ENCODE data around the gene AP1M2. TPM values are rescaled to one million over a fixed set of nuclear protein-coding genes. Genes with fewer than 3 reads are reported as not detected.

The AP1M2 gene
- total RNA-seq (ENCODE audit: low replicate concordance): 3.6 and 3.9 TPM in 2 replicates

GRCh38 chr19:10587022-10587838, at the start of gene AP1M2:
Gene AP1M2 (minus strand): TSS chr19:10587312. CDS start chr19:10587231, 81 bp downstream.
- H3K4me3 ChIP-seq: peak within 1 kb of the TSS; percentile 44

GRCh38 chr19:10636304-10636972, 49.3 kb upstream of the AP1M2 start:
- DNase-seq (ENCODE audit: low spot score): no peak
- H3K4me2 ChIP-seq: no peak overlapping the region
- H3K4me3 Mint-ChIP-seq: no peak overlapping the region
- H3K4me3 ChIP-seq: no peak overlapping the region
- H3K9me3 Mint-ChIP-seq: no peaks in the 10 kb centered on the region
- H3K4me1 ChIP-seq: no peaks in the 10 kb centered on the region
- no peak for TF ChIP-seq EZH2phosphoT487 (IDR thresholded peaks at IDR 0.05)
- no peak for TF ChIP-seq CTCF (IDR thresholded peaks at IDR 0.05)
- no peak for TF ChIP-seq EZH2 (IDR thresholded peaks at IDR 0.05)
- H3K36me3 Mint-ChIP-seq: peaks cover 30% of the 10 kb centered on the region
- no peaks in the 10 kb centered on the region for H3F3A ChIP-seq (ENCODE audit: low read depth)
- H3K79me2 ChIP-seq (ENCODE audit: low read depth): no peaks in the 10 kb centered on the region
- H3K27ac Mint-ChIP-seq: no peak overlapping the region
- H3K4me1 Mint-ChIP-seq: peaks cover 3% of the 10 kb centered on the region
- H3K9ac ChIP-seq: no peak overlapping the region
- H4K20me1 ChIP-seq (ENCODE audit: low read depth): no peaks in the 10 kb centered on the region
- H2AFZ ChIP-seq (replicated peaks): no peak overlapping the region
- H3K36me3 ChIP-seq: no peaks in the 10 kb centered on the region
- H3K27ac ChIP-seq: no peak overlapping the region
- no peaks in the 10 kb centered on the region for H3K27me3 ChIP-seq
- H3K27me3 Mint-ChIP-seq (ENCODE audit: insufficient read depth, low read depth): no peaks in the 10 kb centered on the region
- H3K9me3 ChIP-seq (ENCODE audit: low read depth): no peaks in the 10 kb centered on the region

More at GRCh38 chr19:10587022-10587838, at the start of gene AP1M2:
- no peaks in the 10 kb centered on the region for H4K20me1 ChIP-seq (ENCODE audit: low read depth)
- Mint-ChIP-seq H3K27me3 (ENCODE audit: insufficient read depth, low read depth) (peaks cover 24% of the 10 kb centered on the region), H3K36me3 (no peaks in the 10 kb centered on the region), H3K27ac (no peak within 1 kb of the TSS), H3K4me3 (peak within 1 kb of the TSS; percentile 2), H3K9me3 (no peaks in the 10 kb centered on the region), H3K4me1 (no peaks in the 10 kb centered on the region)
- DNase-seq (ENCODE audit: low spot score): no peak
- H3K36me3 ChIP-seq: no peaks in the 10 kb centered on the region
- no peaks in the 10 kb centered on the region for H3K9me3 ChIP-seq (ENCODE audit: low read depth)
- no peak within 1 kb of the TSS for H3K27ac ChIP-seq
- no peaks in the 10 kb centered on the region for H3K79me2 ChIP-seq (ENCODE audit: low read depth)
- H3K9ac ChIP-seq: no peak within 1 kb of the TSS
- H2AFZ ChIP-seq (replicated peaks): peak within 1 kb of the TSS; percentile 91
- TF ChIP-seq CTCF (IDR thresholded peaks at IDR 0.05) (no peak), EZH2phosphoT487 (IDR thresholded peaks at IDR 0.05) (no peak), EZH2 (IDR thresholded peaks at IDR 0.05) (peak; percentile 57)
- peak within 1 kb of the TSS; percentile 76 for H3K4me2 ChIP-seq
- H3K27me3 ChIP-seq: peaks cover 27% of the 10 kb centered on the region
- H3F3A ChIP-seq (ENCODE audit: low read depth): no peaks in the 10 kb centered on the region
- no peaks in the 10 kb centered on the region for H3K4me1 ChIP-seq

- no peaks in the 10 kb centered on the region for H3K4me1 ChIP-seq
- H3K27me3 ChIP-seq: no peaks in the 10 kb centered on the region
- Mint-ChIP-seq H3K4me1 (no peaks in the 10 kb centered on the region), H3K4me3 (no peak overlapping the region), H3K9me3 (no peaks in the 10 kb centered on the region), H3K27ac (no peak overlapping the region), H3K27me3 (ENCODE audit: insufficient read depth, low read depth) (no peaks in the 10 kb centered on the region), H3K36me3 (peaks cover 27% of the 10 kb centered on the region)
- H3K4me3 ChIP-seq: no peak overlapping the region
- no peaks in the 10 kb centered on the region for H3K79me2 ChIP-seq (ENCODE audit: low read depth)
- H3K9ac ChIP-seq: no peak overlapping the region
- no peaks in the 10 kb centered on the region for H3K9me3 ChIP-seq (ENCODE audit: low read depth)
- no peak overlapping the region for H3K4me2 ChIP-seq
- no peak overlapping the region for H2AFZ ChIP-seq (replicated peaks)
- H3F3A ChIP-seq (ENCODE audit: low read depth): no peaks in the 10 kb centered on the region
- no peaks in the 10 kb centered on the region for H3K36me3 ChIP-seq
- TF ChIP-seq EZH2 (IDR thresholded peaks at IDR 0.05): no peak
- no peaks in the 10 kb centered on the region for H4K20me1 ChIP-seq (ENCODE audit: low read depth)
- no peak overlapping the region for H3K27ac ChIP-seq
- DNase-seq (ENCODE audit: low spot score): no peak
Measured at GRCh38 chr19:10634963-10635362, 47.9 kb upstream of the AP1M2 start.
